Mesothelial cell of epicardium (in vitro differentiated cells): ENCODE results near the gene IBA57. TPM values are rescaled to one million over a fixed set of nuclear protein-coding genes. Genes with fewer than 3 reads are reported as not detected.

Source experiments
- DNase-seq, 2 experiments: peaks; one replicate each; pipeline ENCODE4 v3.0.0; 2021; ENCODE audit warnings: low spot score in 2 of 2; ENCODE audit not compliant: unreplicated experiment in 2 of 2
- H3K27ac Mint-ChIP-seq: 2 replicates; pipeline ENCODE4 v1.8.0; 2021; ENCODE audit warnings: mixed read lengths
- H3K27me3 Mint-ChIP-seq: 2 replicates; pipeline ENCODE4 v1.8.0; 2021; ENCODE audit warnings: low read depth, mixed read lengths
- H3K36me3 Mint-ChIP-seq: 2 replicates; pipeline ENCODE4 v1.8.0; 2021; ENCODE audit warnings: mixed read lengths
- H3K4me1 Mint-ChIP-seq: 2 replicates; pipeline ENCODE4 v1.8.0; 2021; ENCODE audit warnings: mixed read lengths
- H3K4me3 Mint-ChIP-seq: 2 replicates; pipeline ENCODE4 v1.8.0; 2021; ENCODE audit warnings: mild to moderate bottlenecking, moderate library complexity, mixed read lengths
- H3K9me3 Mint-ChIP-seq: 2 replicates; pipeline ENCODE4 v1.8.0; 2021; ENCODE audit warnings: mixed read lengths
- CTCF ChIP-seq: fragments of 200-600 bp; sonication (generic); IDR thresholded peaks from one replicate; pipeline ENCODE4 v1.5.0; 2021; ENCODE audit warnings: antibody characterized with exemption; ENCODE audit not compliant: unreplicated experiment
- total RNA-seq: library from RNA; stranded (reverse); gene quantifications from 3 replicates; pipeline ENCODE4 v1.2.1, GENCODE V29; 2021

Gene IBA57
- total RNA-seq, 1 donor from 2014 or later = 11.8 TPM

GRCh38 chr1:228149406-228150119 lies 16.0 kb upstream of the IBA57 start, which contains the start of gene GJC2:
Gene GJC2 (plus strand): TSS chr1:228149930. CDS start chr1:228157759, 7,829 bp downstream.
- Mint-ChIP-seq H3K4me3 (no peak within 1 kb of the TSS), H3K9me3 (no peaks in the 10 kb centered on the region), H3K4me1 (peaks cover 7% of the 10 kb centered on the region), H3K27me3 (no peaks in the 10 kb centered on the region), H3K27ac (peak within 1 kb of the TSS; percentile 39), H3K36me3 (no peaks in the 10 kb centered on the region)
- no peak for TF ChIP-seq CTCF
- peak in 1 of 2 experiments; percentile 18 for DNase-seq

- H3K27ac Mint-ChIP-seq = peak overlapping the region; percentile 30
- no peaks in the 10 kb centered on the region for H3K9me3 Mint-ChIP-seq
- peaks cover 7% of the 10 kb centered on the region for H3K4me1 Mint-ChIP-seq
- no peaks in the 10 kb centered on the region for H3K36me3 Mint-ChIP-seq
- H3K27me3 Mint-ChIP-seq = no peaks in the 10 kb centered on the region
- TF ChIP-seq CTCF = no peak
- no peak overlapping the region for H3K4me3 Mint-ChIP-seq
- DNase-seq = no peak
Observed at GRCh38 chr1:228150120-228150460, 15.5 kb upstream of the IBA57 start.

GRCh38 chr1:228150461-228151179 lies 15.0 kb upstream of the IBA57 start:
- Mint-ChIP-seq H3K27ac (peak overlapping the region; percentile 39), H3K9me3 (no peaks in the 10 kb centered on the region), H3K27me3 (no peaks in the 10 kb centered on the region), H3K4me1 (peaks cover 7% of the 10 kb centered on the region), H3K4me3 (no peak overlapping the region), H3K36me3 (no peaks in the 10 kb centered on the region)
- DNase-seq = peak in 1 of 2 experiments; percentile 21
- TF ChIP-seq CTCF = no peak

- H3K27ac Mint-ChIP-seq = peak overlapping the region; percentile 72
Observed at GRCh38 chr1:228151180-228151925, 14.3 kb upstream of the IBA57 start.

More at GRCh38 chr1:228151180-228151925, 14.3 kb upstream of the IBA57 start:
- Mint-ChIP-seq H3K36me3 (no peaks in the 10 kb centered on the region), H3K4me1 (peaks cover 7% of the 10 kb centered on the region), H3K4me3 (no peak overlapping the region), H3K27me3 (no peaks in the 10 kb centered on the region), H3K9me3 (no peaks in the 10 kb centered on the region)
- TF ChIP-seq CTCF = no peak
- no peak for DNase-seq
